HL-60 (cell line): ENCODE results near the gene HECW1.

ENCODE experiments used
- POLR2AphosphoS5 ChIP-seq: IDR thresholded peaks from 2 replicates; pipeline ENCODE4 v1.6.1; 2012; ENCODE audit warnings: low read depth
- SPI1 ChIP-seq: IDR thresholded peaks from 2 replicates; pipeline ENCODE4 v1.6.1; 2012; ENCODE audit warnings: low read depth, mild to moderate bottlenecking, borderline replicate concordance
- TF ChIP-seq, protein P1 (sequence below): IDR thresholded peaks from one replicate; pipeline ENCODE4 v1.5.1; 2011; ENCODE audit warnings: low read length, control low read depth, inconsistent platforms; ENCODE audit not compliant: insufficient read depth
- TF ChIP-seq, protein P2 (sequence below): IDR thresholded peaks from 2 replicates; pipeline ENCODE4 v1.6.1; 2012; ENCODE audit warnings: low read depth; ENCODE audit not compliant: insufficient replicate concordance

DNA sequence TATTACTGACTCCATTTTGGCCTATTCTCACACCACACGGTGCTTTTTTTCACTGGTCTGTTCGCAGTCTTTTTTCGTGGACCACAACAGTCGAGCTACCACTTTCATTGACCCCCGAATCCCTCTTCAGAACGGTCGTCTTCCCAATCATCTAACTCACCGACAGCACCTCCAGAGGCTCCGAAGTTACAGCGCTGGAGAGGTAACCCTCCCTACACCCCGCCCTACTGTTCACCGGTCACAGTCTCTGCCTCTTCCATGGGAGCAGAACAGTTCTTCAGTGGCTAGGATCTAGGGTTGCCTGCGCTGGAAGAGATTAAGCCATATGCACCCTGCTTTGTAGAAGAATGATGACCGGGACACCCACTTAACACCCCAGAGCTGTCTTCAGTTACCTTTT lies 367.1 kb downstream of the HECW1 start:
- TF ChIP-seq, protein P1, sequence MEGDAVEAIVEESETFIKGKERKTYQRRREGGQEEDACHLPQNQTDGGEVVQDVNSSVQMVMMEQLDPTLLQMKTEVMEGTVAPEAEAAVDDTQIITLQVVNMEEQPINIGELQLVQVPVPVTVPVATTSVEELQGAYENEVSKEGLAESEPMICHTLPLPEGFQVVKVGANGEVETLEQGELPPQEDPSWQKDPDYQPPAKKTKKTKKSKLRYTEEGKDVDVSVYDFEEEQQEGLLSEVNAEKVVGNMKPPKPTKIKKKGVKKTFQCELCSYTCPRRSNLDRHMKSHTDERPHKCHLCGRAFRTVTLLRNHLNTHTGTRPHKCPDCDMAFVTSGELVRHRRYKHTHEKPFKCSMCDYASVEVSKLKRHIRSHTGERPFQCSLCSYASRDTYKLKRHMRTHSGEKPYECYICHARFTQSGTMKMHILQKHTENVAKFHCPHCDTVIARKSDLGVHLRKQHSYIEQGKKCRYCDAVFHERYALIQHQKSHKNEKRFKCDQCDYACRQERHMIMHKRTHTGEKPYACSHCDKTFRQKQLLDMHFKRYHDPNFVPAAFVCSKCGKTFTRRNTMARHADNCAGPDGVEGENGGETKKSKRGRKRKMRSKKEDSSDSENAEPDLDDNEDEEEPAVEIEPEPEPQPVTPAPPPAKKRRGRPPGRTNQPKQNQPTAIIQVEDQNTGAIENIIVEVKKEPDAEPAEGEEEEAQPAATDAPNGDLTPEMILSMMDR, result no peak
- no peak for TF ChIP-seq POLR2AphosphoS5
- TF ChIP-seq, protein P2, sequence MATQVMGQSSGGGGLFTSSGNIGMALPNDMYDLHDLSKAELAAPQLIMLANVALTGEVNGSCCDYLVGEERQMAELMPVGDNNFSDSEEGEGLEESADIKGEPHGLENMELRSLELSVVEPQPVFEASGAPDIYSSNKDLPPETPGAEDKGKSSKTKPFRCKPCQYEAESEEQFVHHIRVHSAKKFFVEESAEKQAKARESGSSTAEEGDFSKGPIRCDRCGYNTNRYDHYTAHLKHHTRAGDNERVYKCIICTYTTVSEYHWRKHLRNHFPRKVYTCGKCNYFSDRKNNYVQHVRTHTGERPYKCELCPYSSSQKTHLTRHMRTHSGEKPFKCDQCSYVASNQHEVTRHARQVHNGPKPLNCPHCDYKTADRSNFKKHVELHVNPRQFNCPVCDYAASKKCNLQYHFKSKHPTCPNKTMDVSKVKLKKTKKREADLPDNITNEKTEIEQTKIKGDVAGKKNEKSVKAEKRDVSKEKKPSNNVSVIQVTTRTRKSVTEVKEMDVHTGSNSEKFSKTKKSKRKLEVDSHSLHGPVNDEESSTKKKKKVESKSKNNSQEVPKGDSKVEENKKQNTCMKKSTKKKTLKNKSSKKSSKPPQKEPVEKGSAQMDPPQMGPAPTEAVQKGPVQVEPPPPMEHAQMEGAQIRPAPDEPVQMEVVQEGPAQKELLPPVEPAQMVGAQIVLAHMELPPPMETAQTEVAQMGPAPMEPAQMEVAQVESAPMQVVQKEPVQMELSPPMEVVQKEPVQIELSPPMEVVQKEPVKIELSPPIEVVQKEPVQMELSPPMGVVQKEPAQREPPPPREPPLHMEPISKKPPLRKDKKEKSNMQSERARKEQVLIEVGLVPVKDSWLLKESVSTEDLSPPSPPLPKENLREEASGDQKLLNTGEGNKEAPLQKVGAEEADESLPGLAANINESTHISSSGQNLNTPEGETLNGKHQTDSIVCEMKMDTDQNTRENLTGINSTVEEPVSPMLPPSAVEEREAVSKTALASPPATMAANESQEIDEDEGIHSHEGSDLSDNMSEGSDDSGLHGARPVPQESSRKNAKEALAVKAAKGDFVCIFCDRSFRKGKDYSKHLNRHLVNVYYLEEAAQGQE, result no peak
- no peak for TF ChIP-seq SPI1
